Measurements from ENCODE around the gene OR4D11. TPM values are rescaled to one million over a fixed set of nuclear protein-coding genes. Genes with fewer than 3 reads are reported as not detected.
"Not testable (repeated sequence)": the region's sequence is repeated elsewhere in the genome, so short reads cannot be mapped to it uniquely, and the experiment has no call there.

The OR4D11 gene
- total RNA-seq, 6 donors from 2014 or later: not detected

DNA sequence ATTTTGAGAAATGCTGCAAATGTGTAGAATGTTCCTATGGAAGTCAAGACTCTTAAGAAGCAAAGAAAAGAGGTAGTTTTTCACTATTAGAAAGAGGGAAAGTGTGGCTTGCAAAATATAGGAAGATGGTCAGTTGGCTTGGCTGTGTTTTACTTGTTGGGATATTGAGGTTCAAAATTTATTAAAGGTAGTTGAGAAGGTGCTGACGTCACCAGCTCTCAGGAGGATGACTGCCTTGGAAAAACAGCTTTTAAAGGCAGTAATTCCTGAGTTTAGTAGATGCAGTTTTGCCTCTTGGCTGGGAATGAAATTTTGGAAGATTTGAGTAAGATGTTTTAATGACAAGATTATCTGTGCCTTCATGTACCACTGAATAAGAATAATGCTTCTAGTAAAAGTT, 8.3 kb downstream of the OR4D11 start:
- no peak for DNase-seq
- H3K4me1 ChIP-seq: peaks cover 0 to 14% (median 10%) of the 10 kb centered on the region in 4 donors
- H3K27me3 ChIP-seq: no peaks in the 10 kb centered on the region
- ATAC-seq (ENCODE audit: low FRiP score in 2 of 2): no peak
- H3K27ac ChIP-seq: no peak overlapping the region
- no peaks in the 10 kb centered on the region for H3K36me3 ChIP-seq
- TF ChIP-seq, protein P1, sequence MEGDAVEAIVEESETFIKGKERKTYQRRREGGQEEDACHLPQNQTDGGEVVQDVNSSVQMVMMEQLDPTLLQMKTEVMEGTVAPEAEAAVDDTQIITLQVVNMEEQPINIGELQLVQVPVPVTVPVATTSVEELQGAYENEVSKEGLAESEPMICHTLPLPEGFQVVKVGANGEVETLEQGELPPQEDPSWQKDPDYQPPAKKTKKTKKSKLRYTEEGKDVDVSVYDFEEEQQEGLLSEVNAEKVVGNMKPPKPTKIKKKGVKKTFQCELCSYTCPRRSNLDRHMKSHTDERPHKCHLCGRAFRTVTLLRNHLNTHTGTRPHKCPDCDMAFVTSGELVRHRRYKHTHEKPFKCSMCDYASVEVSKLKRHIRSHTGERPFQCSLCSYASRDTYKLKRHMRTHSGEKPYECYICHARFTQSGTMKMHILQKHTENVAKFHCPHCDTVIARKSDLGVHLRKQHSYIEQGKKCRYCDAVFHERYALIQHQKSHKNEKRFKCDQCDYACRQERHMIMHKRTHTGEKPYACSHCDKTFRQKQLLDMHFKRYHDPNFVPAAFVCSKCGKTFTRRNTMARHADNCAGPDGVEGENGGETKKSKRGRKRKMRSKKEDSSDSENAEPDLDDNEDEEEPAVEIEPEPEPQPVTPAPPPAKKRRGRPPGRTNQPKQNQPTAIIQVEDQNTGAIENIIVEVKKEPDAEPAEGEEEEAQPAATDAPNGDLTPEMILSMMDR (IDR thresholded peaks at IDR 0.05): no peak
- TF ChIP-seq EP300 (IDR thresholded peaks at IDR 0.05) (no peak), POLR2A (IDR thresholded peaks at IDR 0.05) (no peak), POLR2AphosphoS5 (IDR thresholded peaks at IDR 0.05) (no peak)
- H3K9me3 ChIP-seq: no peaks in the 10 kb centered on the region
- 65 to 75% methylated on average over 1 of the region's 1 CpG for WGBS, 2 donors
- no peak overlapping the region for H3K4me3 ChIP-seq

DNA sequence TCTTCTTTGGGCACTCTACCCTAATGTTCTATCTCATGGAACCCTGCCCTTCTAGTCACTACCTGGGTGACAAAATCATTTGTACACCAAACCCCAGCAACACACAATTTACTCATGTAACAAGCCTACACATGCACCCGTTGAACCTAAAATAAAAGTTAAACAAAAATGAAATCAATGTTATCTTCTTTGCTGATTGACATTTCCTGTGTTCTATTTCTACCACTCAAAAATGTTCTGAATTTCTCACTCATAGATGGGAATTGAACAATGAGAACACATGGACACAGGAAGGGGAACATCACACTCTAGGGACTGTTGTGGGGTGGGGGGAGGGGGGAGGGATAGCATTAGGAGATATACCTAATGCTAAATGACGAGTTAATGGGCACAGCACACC, 16.8 kb downstream of the OR4D11 start:
- H3K9me3 ChIP-seq; DNase-seq; H3K27me3 ChIP-seq; H3K27ac ChIP-seq; H3K4me3 ChIP-seq; H3K4me1 ChIP-seq; H3K36me3 ChIP-seq; ATAC-seq (ENCODE audit: low FRiP score in 2 of 2): not testable (repeated sequence)
- 55 to 65% methylated on average over 2 of the region's 2 CpGs for WGBS, 2 donors

DNA sequence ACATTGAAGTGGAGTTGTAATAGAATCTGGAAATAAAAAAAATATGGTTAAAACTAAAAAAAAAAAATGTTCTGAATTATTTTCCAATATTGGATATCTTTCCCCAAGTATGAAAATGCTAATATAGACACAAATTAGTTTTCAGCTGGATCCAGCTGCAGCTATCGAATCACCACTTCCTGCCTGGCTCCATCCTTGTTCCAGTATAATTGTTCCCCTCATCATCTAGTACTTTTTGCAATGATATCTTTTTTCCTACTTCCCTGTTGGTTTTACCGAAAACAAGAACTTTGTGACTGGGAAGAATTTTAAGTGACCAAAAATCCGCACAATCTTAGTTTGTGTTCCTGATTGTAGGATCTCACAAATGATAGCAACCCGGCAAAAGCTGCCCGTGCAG, 17.4 kb downstream of the OR4D11 start:
- WGBS, 2 donors: 77 to 86% methylated on average over 5 of the region's 5 CpGs

DNA sequence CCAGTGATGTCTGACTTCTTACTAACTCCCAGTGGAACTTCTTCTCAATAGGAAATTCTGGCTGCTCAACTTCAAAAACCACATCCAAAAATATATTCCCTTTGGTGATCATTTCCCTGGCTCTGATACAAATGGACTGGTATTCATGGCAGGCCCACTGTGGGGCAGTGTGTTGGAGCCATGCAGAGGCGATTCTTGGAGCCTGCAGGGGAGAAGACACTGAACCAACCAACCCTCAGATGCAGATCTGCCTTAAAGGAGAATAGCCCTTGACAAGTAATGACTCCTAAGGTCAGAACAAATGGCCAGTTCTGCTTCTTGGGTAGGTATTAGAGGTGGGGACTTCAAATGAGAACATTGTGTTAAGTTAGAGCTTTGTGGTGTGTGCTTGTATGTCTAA, 20.2 kb downstream of the OR4D11 start:
- ATAC-seq (ENCODE audit: low FRiP score in 2 of 2): peak in 1 of 2 donors; percentile 34
- H3K9me3 ChIP-seq: no peaks in the 10 kb centered on the region
- 25 to 50% methylated on average over 1 of the region's 1 CpG for WGBS, 2 donors

More for the DNA sequence above, 17.4 kb downstream of the OR4D11 start:
- Histone ChIP-seq H3K9me3 (no peaks in the 10 kb centered on the region), H3K4me3 (no peak overlapping the region), H3K27ac (no peak overlapping the region), H3K27me3 (no peaks in the 10 kb centered on the region), H3K4me1 (no peaks in the 10 kb centered on the region), H3K36me3 (no peaks in the 10 kb centered on the region)
- DNase-seq: no peak
- TF ChIP-seq, protein P1 (IDR thresholded peaks at IDR 0.05): no peak
- TF ChIP-seq POLR2AphosphoS5 (IDR thresholded peaks at IDR 0.05): no peak
- TF ChIP-seq EP300 (IDR thresholded peaks at IDR 0.05): no peak
- no peak for TF ChIP-seq POLR2A (IDR thresholded peaks at IDR 0.05)
- no peak for ATAC-seq (ENCODE audit: low FRiP score in 2 of 2)

DNA sequence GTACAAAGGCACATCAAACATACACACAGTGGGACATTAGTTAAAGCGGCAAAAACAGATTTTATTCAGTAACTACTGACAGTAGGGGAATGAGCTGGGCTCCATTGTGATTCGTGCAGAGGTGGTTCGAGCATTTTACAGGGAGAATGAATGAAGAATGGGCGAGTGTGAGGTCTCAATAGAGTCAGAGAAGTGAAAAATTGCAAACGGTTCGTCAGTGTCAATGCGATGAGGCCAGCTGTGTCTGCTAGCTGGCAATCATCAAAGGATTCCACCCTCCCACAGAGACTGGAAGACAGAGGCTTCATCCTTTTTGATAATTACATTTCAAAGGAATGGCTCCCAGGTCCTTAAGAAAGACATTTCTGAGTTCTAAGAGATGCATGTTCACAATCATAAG, 25.3 kb downstream of the OR4D11 start:
- WGBS, 2 donors: 67 to 72% methylated on average over 7 of the region's 7 CpGs
- Histone ChIP-seq H3K27me3 (no peaks in the 10 kb centered on the region), H3K4me3 (no peak overlapping the region), H3K9me3 (no peaks in the 10 kb centered on the region), H3K27ac (no peak overlapping the region), H3K36me3 (no peaks in the 10 kb centered on the region), H3K4me1 (no peaks in the 10 kb centered on the region)
- TF ChIP-seq EP300 (IDR thresholded peaks at IDR 0.05): no peak
- TF ChIP-seq, protein P1 (IDR thresholded peaks at IDR 0.05): no peak
- no peak for TF ChIP-seq POLR2A (IDR thresholded peaks at IDR 0.05)
- no peak for TF ChIP-seq POLR2AphosphoS5 (IDR thresholded peaks at IDR 0.05)
- ATAC-seq (ENCODE audit: low FRiP score in 2 of 2) (no peak), DNase-seq (no peak)

More for the DNA sequence above, 20.2 kb downstream of the OR4D11 start:
- Histone ChIP-seq H3K4me3 (no peak overlapping the region), H3K36me3 (no peaks in the 10 kb centered on the region), H3K27me3 (no peaks in the 10 kb centered on the region), H3K27ac (no peak overlapping the region), H3K4me1 (no peaks in the 10 kb centered on the region)
- no peak for DNase-seq
- TF ChIP-seq EP300 (IDR thresholded peaks at IDR 0.05): no peak
- TF ChIP-seq, protein P1 (IDR thresholded peaks at IDR 0.05): no peak
- TF ChIP-seq POLR2A (IDR thresholded peaks at IDR 0.05): no peak
- TF ChIP-seq POLR2AphosphoS5 (IDR thresholded peaks at IDR 0.05): no peak

All from upper lobe of left lung (tissue), 6 donors.